Esophagus muscularis mucosa (tissue), 4 donors: ENCODE results near the gene LYRM1.

Experiments used
- CTCF ChIP-seq, 3 experiments: fragments of 200-600 bp in 2 of 3; fragments of 450-650 bp in 1 of 3; sonication (generic) in 2 of 3; IDR thresholded peaks; one replicate each; pipeline ENCODE4 v1.5.1; 2017 to 2019; ENCODE audit warnings: antibody characterized with exemption in 3 of 3, mild to moderate bottlenecking in 2 of 3, moderate library complexity in 1 of 3
- EP300 ChIP-seq: sonication (generic); formaldehyde crosslinking; IDR thresholded peaks from one replicate; pipeline ENCODE4 v1.6.1; 2017; ENCODE audit warnings: antibody characterized with exemption
- POLR2A ChIP-seq: fragments of 450-650 bp; IDR thresholded peaks from one replicate; pipeline ENCODE4 v1.6.1; 2017; ENCODE audit warnings: antibody characterized with exemption, moderate library complexity, mild to moderate bottlenecking, low read depth

- TF ChIP-seq CTCF (IDR thresholded peaks at IDR 0.05) (no peak), POLR2A (no peak), EP300 (no peak)
Observed at GRCh38 chr16:20850981-20851380, 49.6 kb upstream of the LYRM1 start.
